ENCODE measurements around the gene FLYWCH1.
A peak's percentile ranks its signal among the peaks of the same experiment; 100 is the strongest.

Gene FLYWCH1

DNA sequence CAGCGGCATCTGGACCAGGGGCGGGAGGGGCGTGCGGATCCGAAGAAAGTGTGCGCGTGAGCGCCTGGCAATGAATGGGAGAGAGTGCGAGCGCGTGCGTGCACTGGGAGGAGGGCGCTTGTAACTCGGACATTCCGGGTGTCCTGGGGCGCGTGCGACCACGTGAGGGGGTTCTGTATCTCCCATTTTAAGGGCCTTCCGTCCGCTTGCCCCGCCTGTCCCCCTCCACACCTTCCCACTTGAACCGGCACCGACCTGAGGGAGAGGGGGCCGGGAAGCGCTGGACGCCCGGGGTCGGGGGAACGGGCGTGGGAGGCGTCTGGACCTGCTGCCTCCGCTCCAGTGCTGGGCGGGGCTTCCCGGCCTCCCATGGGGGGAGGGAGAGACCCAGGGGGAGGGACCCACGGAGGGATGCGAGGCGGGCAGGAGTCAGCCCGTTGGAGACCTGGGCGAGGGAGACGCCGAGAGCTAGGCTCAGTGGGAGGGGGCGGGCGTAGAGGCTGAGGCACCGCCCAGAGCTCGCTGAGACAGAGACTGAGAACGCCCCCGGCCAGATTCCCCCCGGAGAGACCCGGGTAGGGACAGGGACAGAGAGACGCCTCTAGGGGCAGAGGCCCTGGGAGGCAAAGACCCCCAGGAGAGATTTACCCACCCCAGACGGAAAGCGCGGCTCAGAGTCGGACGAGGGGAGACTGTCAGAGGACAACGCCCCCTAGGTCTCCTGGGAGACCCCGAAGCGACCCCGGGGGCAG is 52.2 kb downstream of the FLYWCH1 start, which contains the start of gene KREMEN2:
Gene KREMEN2, plus strand, starts transcription at position 553 of the 752 bp plus-strand sequence. CDS start 246 bp downstream, outside the sequence.
- peak; percentile 74 for DNase-seq (ENCODE audit: low spot score)
- TF ChIP-seq, protein P1, sequence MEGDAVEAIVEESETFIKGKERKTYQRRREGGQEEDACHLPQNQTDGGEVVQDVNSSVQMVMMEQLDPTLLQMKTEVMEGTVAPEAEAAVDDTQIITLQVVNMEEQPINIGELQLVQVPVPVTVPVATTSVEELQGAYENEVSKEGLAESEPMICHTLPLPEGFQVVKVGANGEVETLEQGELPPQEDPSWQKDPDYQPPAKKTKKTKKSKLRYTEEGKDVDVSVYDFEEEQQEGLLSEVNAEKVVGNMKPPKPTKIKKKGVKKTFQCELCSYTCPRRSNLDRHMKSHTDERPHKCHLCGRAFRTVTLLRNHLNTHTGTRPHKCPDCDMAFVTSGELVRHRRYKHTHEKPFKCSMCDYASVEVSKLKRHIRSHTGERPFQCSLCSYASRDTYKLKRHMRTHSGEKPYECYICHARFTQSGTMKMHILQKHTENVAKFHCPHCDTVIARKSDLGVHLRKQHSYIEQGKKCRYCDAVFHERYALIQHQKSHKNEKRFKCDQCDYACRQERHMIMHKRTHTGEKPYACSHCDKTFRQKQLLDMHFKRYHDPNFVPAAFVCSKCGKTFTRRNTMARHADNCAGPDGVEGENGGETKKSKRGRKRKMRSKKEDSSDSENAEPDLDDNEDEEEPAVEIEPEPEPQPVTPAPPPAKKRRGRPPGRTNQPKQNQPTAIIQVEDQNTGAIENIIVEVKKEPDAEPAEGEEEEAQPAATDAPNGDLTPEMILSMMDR (IDR thresholded peaks at IDR 0.05; ENCODE audit: borderline replicate concordance, control extremely low read depth, extremely low read depth, insufficient read depth, missing control alignments) = no peak
- in situ Hi-C loops (cut with MboI; ENCODE audit: low sequenced_read_pairs, unreplicated experiment) = no loop called here

DNA sequence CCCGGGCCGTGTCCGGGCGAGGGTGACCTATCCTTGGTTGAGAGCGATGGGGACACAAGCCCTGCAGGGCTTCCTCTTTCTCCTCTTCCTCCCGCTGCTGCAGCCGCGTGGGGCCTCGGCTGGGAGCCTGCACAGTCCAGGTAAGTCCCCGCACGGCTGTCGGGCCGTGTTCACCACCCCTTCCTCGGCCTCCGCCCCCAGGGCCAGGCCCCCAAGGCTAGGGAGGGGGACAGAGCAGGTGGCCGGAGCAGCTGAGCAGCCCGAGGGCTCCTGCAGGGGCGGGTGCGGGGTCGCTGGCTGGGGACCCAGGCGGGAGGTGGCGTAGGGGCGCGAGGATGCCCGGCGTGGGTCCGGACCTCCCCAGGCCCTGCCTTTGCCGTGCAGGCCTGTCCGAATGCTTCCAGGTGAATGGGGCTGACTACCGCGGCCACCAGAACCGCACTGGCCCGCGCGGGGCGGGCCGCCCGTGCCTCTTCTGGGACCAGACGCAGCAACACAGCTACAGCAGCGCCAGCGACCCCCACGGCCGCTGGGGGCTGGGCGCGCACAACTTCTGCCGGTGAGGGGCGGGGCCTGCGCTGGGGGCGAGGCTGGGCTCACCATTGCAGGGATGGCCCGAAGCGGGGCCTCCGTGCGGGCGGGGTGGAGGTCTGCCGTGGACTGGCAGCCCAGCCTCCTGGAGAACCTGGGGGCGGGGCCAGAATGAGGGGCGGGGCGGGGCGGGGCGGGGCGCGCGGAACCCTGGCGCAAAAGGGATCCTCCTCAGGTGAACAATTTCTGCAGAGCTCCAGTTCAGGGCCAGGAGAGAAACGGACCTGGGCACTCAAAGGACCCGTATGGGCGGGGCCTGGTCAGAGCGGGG is 53.0 kb downstream of the FLYWCH1 start:
- in situ Hi-C loops (cut with MboI; ENCODE audit: low sequenced_read_pairs, unreplicated experiment) = no loop called here
- DNase-seq (ENCODE audit: low spot score) = peak; percentile 92

DNA sequence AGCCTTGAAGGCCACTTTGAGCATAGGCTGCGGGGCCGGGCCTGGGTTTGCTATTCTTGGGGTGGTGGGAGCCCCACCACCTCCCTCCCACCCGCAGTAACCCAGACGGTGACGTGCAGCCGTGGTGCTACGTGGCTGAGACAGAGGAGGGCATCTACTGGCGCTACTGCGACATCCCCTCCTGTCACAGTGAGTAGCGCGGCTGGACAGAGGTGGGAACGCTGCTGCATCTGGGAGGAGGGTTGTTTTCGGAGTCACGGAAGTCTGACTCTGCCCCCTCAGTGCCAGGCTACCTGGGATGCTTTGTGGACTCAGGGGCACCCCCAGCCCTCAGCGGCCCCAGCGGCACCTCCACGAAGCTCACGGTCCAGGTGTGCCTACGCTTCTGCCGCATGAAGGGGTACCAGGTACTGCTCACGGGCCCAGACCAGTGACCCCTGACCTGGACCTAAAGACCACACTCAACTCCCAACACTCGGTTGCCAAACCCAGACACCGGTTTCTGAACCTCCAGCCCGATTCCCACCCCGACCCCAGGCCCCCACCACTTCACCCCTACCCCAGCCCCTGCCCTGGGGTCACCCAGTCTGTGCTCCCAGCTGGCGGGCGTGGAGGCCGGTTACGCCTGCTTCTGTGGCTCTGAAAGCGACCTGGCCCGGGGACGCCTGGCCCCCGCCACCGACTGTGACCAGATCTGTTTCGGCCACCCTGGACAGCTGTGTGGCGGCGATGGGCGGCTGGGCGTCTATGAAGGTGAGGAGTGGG is 54.5 kb downstream of the FLYWCH1 start:
- DNase-seq (ENCODE audit: low spot score) = no peak
- TF ChIP-seq, protein P1 (IDR thresholded peaks at IDR 0.05; ENCODE audit: borderline replicate concordance, control extremely low read depth, extremely low read depth, insufficient read depth, missing control alignments) = no peak
- in situ Hi-C loops (cut with MboI; ENCODE audit: low sequenced_read_pairs, unreplicated experiment) = no loop called here

More for the DNA sequence above, 53.0 kb downstream of the FLYWCH1 start:
- TF ChIP-seq, protein P1 (IDR thresholded peaks at IDR 0.05; ENCODE audit: borderline replicate concordance, control extremely low read depth, extremely low read depth, insufficient read depth, missing control alignments) = no peak

DNA sequence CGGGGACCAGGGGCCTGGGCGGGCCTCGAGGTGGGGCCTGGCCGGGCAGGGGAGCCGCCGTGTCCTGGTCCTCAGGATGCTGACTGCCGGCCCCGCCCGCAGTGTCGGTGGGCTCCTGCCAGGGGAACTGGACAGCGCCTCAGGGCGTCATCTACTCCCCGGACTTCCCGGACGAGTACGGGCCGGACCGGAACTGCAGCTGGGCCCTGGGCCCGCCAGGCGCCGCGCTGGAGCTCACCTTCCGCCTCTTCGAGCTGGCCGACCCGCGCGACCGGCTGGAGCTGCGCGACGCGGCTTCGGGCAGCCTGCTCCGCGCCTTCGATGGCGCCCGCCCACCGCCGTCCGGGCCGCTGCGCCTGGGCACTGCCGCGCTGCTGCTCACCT is 55.1 kb downstream of the FLYWCH1 start:
- no peak for DNase-seq (ENCODE audit: low spot score)
- TF ChIP-seq, protein P1 (IDR thresholded peaks at IDR 0.05; ENCODE audit: borderline replicate concordance, control extremely low read depth, extremely low read depth, insufficient read depth, missing control alignments) = no peak
- in situ Hi-C loops (cut with MboI; ENCODE audit: low sequenced_read_pairs, unreplicated experiment) = no loop called here

DNA sequence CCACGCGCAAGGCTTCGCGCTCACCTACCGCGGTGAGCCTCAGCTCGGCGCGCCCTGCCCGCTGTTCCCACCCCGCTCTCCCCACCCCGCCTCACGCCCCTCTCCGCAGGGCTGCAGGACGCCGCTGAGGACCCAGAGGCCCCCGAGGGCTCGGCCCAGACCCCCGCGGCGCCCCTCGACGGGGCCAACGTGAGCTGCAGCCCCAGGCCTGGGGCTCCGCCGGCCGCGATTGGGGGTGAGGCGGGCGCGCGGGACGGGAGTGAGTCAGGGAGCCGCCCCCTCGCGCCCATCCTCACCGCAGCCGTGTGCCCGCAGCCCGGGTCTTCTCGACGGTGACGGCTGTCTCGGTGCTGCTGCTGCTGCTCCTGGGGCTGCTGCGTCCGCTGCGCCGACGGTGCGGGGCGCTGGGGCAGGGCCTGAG is 55.5 kb downstream of the FLYWCH1 start:
- TF ChIP-seq, protein P1 (IDR thresholded peaks at IDR 0.05; ENCODE audit: borderline replicate concordance, control extremely low read depth, extremely low read depth, insufficient read depth, missing control alignments) = no peak
- in situ Hi-C loops (cut with MboI; ENCODE audit: low sequenced_read_pairs, unreplicated experiment) = no loop called here
- no peak for DNase-seq (ENCODE audit: low spot score)

DNA sequence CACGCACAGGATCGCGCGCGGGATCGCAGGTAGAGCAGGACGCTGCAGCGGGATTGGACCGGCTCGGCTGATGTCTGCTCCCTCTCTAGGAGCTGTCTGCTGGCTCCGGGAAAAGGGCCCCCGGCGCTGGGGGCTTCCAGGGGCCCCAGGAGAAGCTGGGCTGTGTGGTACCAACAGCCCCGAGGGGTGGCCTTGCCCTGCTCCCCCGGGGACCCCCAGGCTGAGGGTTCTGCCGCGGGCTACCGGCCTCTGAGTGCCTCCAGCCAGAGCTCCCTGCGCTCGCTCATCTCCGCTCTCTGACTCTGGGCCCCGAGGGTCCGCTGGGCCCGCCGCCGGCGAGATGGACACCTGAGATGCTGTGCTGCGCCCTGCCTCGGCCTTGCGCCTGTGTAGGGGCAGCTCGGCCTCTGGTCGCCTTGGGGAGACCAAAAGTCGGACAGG is 56.0 kb downstream of the FLYWCH1 start:
- no peak for DNase-seq (ENCODE audit: low spot score)
- TF ChIP-seq, protein P1 (IDR thresholded peaks at IDR 0.05; ENCODE audit: borderline replicate concordance, control extremely low read depth, extremely low read depth, insufficient read depth, missing control alignments) = no peak
- in situ Hi-C loops (cut with MboI; ENCODE audit: low sequenced_read_pairs, unreplicated experiment) = no loop called here
